ENCODE measurements around the gene STX4.

STX4 gene

GRCh38 chr16:31077592-31078396 lies 44.4 kb downstream of the STX4 start:
- TF ChIP-seq SIN3A (IDR thresholded peaks at IDR 0.05; ENCODE audit: borderline replicate concordance, insufficient read depth, low read length) (no peak), REST (IDR thresholded peaks at IDR 0.05; ENCODE audit: insufficient read depth in 1 of 2, low read depth in 2 of 2, low read length in 2 of 2) (no peak), TAF1 (IDR thresholded peaks at IDR 0.05; ENCODE audit: borderline replicate concordance, insufficient read depth, low read length) (no peak), POLR2AphosphoS5 (IDR thresholded peaks at IDR 0.05; ENCODE audit: low read depth, low read length) (no peak), FOXP2 (optimal IDR thresholded peaks at IDR 0.05; ENCODE audit: borderline replicate concordance, extremely low read depth, extremely low read length, insufficient read depth) (no peak)

- TF ChIP-seq REST (IDR thresholded peaks at IDR 0.05; ENCODE audit: insufficient read depth in 1 of 2, low read depth in 2 of 2, low read length in 2 of 2) (no peak), TAF1 (IDR thresholded peaks at IDR 0.05; ENCODE audit: borderline replicate concordance, insufficient read depth, low read length) (no peak)
These were observed 45.4 kb downstream of the STX4 start for GRCh38 chr16:31078597-31079341.

- TF ChIP-seq SIN3A (IDR thresholded peaks at IDR 0.05; ENCODE audit: borderline replicate concordance, insufficient read depth, low read length) (no peak), POLR2AphosphoS5 (IDR thresholded peaks at IDR 0.05; ENCODE audit: low read depth, low read length) (no peak), TAF1 (IDR thresholded peaks at IDR 0.05; ENCODE audit: borderline replicate concordance, insufficient read depth, low read length) (no peak), REST (IDR thresholded peaks at IDR 0.05; ENCODE audit: insufficient read depth in 1 of 2, low read depth in 2 of 2, low read length in 2 of 2) (no peak), FOXP2 (optimal IDR thresholded peaks at IDR 0.05; ENCODE audit: borderline replicate concordance, extremely low read depth, extremely low read length, insufficient read depth) (no peak)
These were observed 46.1 kb downstream of the STX4 start for GRCh38 chr16:31079342-31079944.

GRCh38 chr16:31080035-31080629 lies 46.8 kb downstream of the STX4 start:
- TF ChIP-seq SIN3A (IDR thresholded peaks at IDR 0.05; ENCODE audit: borderline replicate concordance, insufficient read depth, low read length) (no peak), POLR2AphosphoS5 (IDR thresholded peaks at IDR 0.05; ENCODE audit: low read depth, low read length) (no peak), TAF1 (IDR thresholded peaks at IDR 0.05; ENCODE audit: borderline replicate concordance, insufficient read depth, low read length) (no peak), FOXP2 (optimal IDR thresholded peaks at IDR 0.05; ENCODE audit: borderline replicate concordance, extremely low read depth, extremely low read length, insufficient read depth) (no peak), REST (IDR thresholded peaks at IDR 0.05; ENCODE audit: insufficient read depth in 1 of 2, low read depth in 2 of 2, low read length in 2 of 2) (no peak)
